EH (cell line): ENCODE measurements around the gene MAN2C1.
A peak's percentile ranks its signal among the peaks of the same experiment; 100 is the strongest.

Source experiments
- DNase-seq: peaks from one replicate; pipeline ENCODE4 v3.0.0-alpha.2; 2015; ENCODE audit warnings: low read depth

MAN2C1 gene

GRCh38 chr15:75307778-75308390 lies 60.5 kb downstream of the MAN2C1 start:
- DNase-seq, result peak; percentile 20

GRCh38 chr15:75306188-75306587 lies 62.2 kb downstream of the MAN2C1 start:
- no peak for DNase-seq
